GM23248 (cell line): Measurements from ENCODE around the gene SS18L1.

Source experiments
- EZH2 ChIP-seq: fragments of 200-600 bp; sonication (generic); IDR thresholded peaks from 2 replicates; pipeline ENCODE4 v1.6.1; 2018; ENCODE audit warnings: antibody characterized with exemption, mild to moderate bottlenecking; ENCODE audit not compliant: insufficient read depth, poor library complexity, severe bottlenecking
- EZH2phosphoT487 ChIP-seq: fragments of 200-600 bp; sonication (generic); IDR thresholded peaks from 2 replicates; pipeline ENCODE4 v1.6.1; 2018; ENCODE audit warnings: antibody characterized with exemption, moderate library complexity, mild to moderate bottlenecking, low read depth; ENCODE audit not compliant: insufficient read depth

- no peak for TF ChIP-seq EZH2phosphoT487
- no peak for TF ChIP-seq EZH2
These were observed 3.9 kb upstream of the SS18L1 start for GRCh38 chr20:62139636-62140035.
